ENCODE results near the gene KLK3. TPM values are rescaled to one million over a fixed set of nuclear protein-coding genes. Genes with fewer than 3 reads are reported as not detected.
A peak's percentile ranks its signal among the peaks of the same experiment; 100 is the strongest.

KLK3 gene
- total RNA-seq, 3 donors from 2014 or later: 0.32 to 45.2 TPM; not detected in 1

DNA sequence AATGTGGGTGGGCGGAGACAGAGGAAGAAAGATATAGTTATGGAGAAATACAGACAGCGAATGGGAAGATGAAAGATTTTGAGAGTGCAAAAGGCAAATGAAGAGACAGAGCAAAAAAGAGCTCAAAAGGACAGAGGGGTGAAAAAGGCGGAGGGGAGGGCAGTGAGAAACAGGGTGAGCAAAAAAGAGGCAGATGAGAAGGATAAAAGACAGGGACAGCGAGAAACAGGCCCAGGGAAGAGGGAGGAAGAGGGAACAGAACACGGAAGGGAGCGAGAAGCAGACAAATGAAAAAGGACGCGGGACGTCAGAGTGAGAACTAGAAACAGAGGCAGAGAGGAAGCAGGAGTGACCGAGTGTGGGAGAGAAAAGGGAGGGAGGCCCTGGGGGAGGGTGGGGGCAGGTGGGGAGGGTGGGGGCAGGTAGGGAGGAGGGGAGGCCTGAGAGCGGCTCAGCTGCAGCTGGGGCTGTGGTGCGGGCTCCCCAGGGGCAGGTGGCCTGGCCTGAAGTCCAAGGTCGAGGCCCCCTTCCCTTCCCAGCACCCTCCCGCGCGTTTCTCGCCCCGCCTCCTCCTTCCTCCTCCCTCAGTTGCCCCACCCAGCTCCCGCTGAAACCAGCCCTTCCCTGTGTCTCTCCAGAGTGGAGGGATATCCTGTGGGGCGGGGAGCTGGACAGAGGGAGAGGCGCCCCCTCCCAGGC is 34.0 kb upstream of the KLK3 start:
- no peaks in the 10 kb centered on the region for H3K4me1 ChIP-seq
- no peak for DNase-seq (ENCODE audit: low spot score in 2 of 2)
- H3K9me3 ChIP-seq: no peaks in the 10 kb centered on the region
- H3K27me3 ChIP-seq: peaks cover 0 to 66% of the 10 kb centered on the region in 2 donors
- no peaks in the 10 kb centered on the region for H3K36me3 ChIP-seq
- intact Hi-C loops (cut with DNase I; ENCODE audit: low total_unique reads): no loop called here
- peak overlapping the region in 1 of 2 donors; percentile 12 for H3K27ac ChIP-seq
- TF ChIP-seq POLR2AphosphoS5 (IDR thresholded peaks at IDR 0.05) (no peak), POLR2A (IDR thresholded peaks at IDR 0.05) (no peak)
- TF ChIP-seq, protein P1, sequence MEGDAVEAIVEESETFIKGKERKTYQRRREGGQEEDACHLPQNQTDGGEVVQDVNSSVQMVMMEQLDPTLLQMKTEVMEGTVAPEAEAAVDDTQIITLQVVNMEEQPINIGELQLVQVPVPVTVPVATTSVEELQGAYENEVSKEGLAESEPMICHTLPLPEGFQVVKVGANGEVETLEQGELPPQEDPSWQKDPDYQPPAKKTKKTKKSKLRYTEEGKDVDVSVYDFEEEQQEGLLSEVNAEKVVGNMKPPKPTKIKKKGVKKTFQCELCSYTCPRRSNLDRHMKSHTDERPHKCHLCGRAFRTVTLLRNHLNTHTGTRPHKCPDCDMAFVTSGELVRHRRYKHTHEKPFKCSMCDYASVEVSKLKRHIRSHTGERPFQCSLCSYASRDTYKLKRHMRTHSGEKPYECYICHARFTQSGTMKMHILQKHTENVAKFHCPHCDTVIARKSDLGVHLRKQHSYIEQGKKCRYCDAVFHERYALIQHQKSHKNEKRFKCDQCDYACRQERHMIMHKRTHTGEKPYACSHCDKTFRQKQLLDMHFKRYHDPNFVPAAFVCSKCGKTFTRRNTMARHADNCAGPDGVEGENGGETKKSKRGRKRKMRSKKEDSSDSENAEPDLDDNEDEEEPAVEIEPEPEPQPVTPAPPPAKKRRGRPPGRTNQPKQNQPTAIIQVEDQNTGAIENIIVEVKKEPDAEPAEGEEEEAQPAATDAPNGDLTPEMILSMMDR (IDR thresholded peaks at IDR 0.05): no peak
- H3K4me3 ChIP-seq: peak overlapping the region in 2 of 3 donors; percentile 34 to 59

DNA sequence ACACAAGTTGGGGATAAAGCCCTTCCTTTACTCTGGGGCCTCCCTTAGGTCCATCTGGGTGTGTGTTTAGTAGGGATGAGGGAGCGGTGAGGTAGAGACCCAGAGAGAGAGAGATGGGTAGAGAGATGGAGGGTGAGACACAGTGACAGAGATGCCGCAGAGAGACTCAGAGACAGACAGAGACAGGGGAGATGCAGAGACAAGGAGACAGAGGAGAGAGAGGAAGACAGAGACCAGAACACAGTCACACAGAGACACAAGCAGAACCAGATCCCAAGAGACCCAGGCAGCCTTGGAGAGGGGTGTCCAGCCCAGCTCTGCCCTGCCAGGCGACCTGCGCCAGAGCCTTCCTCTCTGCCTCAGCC is 33.5 kb upstream of the KLK3 start:
- TF ChIP-seq POLR2AphosphoS5 (IDR thresholded peaks at IDR 0.05) (no peak), POLR2A (IDR thresholded peaks at IDR 0.05) (no peak)
- TF ChIP-seq, protein P1 (IDR thresholded peaks at IDR 0.05): no peak
- no peaks in the 10 kb centered on the region for H3K9me3 ChIP-seq
- intact Hi-C loops (cut with DNase I; ENCODE audit: low total_unique reads): no loop called here
- no peak for DNase-seq (ENCODE audit: low spot score in 2 of 2)
- H3K4me3 ChIP-seq: peak overlapping the region in 2 of 3 donors; percentile 34 to 59
- H3K27ac ChIP-seq: peak overlapping the region in 1 of 2 donors; percentile 12
- no peaks in the 10 kb centered on the region for H3K36me3 ChIP-seq
- no peaks in the 10 kb centered on the region for H3K4me1 ChIP-seq
- peaks cover 0 to 66% of the 10 kb centered on the region in 2 donors for H3K27me3 ChIP-seq

DNA sequence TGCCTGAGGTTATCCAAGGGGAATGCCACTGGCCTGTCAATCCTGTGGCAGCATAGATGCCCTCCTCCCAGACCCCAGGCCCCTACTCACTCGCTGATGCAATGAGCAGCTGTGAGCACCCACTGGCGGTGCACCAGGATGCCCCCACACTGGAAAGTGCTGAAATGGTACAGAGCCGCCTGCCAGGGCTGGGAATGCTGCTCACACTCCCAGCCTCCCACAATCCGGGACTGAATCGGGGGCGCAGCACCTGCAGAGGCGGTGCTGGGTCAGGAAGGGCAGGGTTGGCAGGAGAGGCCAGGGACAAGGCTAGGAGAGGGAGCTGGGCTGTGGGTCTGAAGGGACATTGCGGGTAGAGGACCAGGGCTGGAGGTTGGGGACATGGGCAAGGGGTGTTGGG is 33.1 kb upstream of the KLK3 start:
- Histone ChIP-seq H3K27me3 (peaks cover 0 to 70% of the 10 kb centered on the region in 2 donors), H3K4me1 (no peaks in the 10 kb centered on the region), H3K9me3 (no peaks in the 10 kb centered on the region), H3K27ac (no peak overlapping the region), H3K4me3 (no peak overlapping the region), H3K36me3 (no peaks in the 10 kb centered on the region)
- intact Hi-C loops (cut with DNase I; ENCODE audit: low total_unique reads): no loop called here
- no peak for TF ChIP-seq POLR2A (IDR thresholded peaks at IDR 0.05)
- TF ChIP-seq, protein P1 (IDR thresholded peaks at IDR 0.05): no peak
- no peak for TF ChIP-seq POLR2AphosphoS5 (IDR thresholded peaks at IDR 0.05)
- DNase-seq (ENCODE audit: low spot score in 2 of 2): no peak

DNA sequence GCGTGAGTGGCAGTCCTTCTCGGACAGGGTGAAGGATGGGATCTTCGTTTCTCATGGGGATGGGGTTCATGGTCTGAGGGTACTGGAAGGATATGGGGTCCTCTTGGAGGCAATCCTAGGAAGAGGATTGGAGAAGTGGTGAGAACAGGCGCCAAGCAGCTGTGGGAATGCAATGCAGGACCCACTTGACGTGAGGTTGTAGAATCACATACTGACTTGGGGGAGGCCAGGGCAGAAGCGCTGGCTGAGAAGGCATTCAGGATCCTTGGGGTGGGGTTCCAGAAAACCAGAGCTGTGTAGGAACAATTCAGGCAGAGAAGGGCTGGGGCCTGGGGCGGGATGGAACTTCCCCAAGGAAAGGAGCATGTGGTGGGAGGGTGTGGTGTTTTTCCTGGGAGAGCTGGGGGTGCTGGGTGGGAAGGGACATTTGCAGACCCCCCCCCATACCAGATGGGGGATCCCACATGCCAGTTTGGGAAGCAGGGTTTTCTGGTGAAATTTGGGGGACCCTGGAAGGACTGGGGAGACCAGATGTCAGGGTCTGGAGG is 32.0 kb upstream of the KLK3 start:
- no peak for TF ChIP-seq POLR2A (IDR thresholded peaks at IDR 0.05)
- TF ChIP-seq POLR2AphosphoS5 (IDR thresholded peaks at IDR 0.05): no peak
- TF ChIP-seq, protein P1 (IDR thresholded peaks at IDR 0.05): no peak
- Histone ChIP-seq H3K27ac (no peak overlapping the region), H3K36me3 (no peaks in the 10 kb centered on the region), H3K27me3 (peaks cover 0 to 69% of the 10 kb centered on the region in 2 donors), H3K4me3 (no peak overlapping the region), H3K9me3 (no peaks in the 10 kb centered on the region), H3K4me1 (no peaks in the 10 kb centered on the region)
- intact Hi-C loops (cut with DNase I; ENCODE audit: low total_unique reads): no loop called here
- no peak for DNase-seq (ENCODE audit: low spot score in 2 of 2)

DNA sequence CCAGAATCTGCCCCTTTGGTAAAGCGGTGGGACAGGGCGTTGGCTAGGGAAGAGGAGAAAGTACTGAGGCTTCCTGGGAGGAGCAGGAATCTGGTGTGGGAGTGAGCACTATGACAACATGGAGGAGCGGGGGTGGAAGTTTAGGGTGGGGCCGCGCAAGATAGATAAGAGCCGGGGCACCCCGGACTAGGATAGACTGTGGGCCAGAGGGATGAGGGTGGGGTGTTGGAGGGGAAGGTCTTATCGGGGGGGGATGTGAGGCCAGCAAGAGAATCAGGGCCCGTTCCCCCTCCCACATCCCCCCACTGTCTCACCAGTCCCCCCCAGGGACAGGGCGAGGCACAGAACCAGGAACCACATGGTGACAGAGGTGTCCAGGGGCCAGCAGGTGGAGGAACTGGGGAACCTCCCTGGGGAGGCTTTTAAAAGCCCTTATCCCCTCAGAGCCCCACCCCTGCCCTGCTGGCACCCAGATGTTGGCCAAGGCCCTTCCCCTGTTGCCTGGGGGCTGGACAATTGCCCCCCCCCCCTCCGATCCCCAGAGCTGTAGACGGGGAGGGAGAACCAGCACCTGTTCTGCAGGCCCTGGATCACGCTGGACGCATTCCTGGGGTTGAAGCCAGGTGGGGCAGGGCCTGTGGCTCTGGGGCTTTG is 31.2 kb upstream of the KLK3 start, which contains the start of gene KLK1:
Gene KLK1, minus strand, starts transcription at position 399 of the 654 bp plus-strand sequence. Its CDS starts 39 bp downstream, at position 360.
- no peak for DNase-seq (ENCODE audit: low spot score in 2 of 2)

More for the DNA sequence above, 31.2 kb upstream of the KLK3 start, which contains the start of gene KLK1:
- H3K27me3 ChIP-seq: peaks cover 0 to 63% of the 10 kb centered on the region in 2 donors
- no peak within 1 kb of the TSS for H3K4me3 ChIP-seq
- no peak within 1 kb of the TSS for H3K27ac ChIP-seq
- no peaks in the 10 kb centered on the region for H3K4me1 ChIP-seq
- TF ChIP-seq, protein P1 (IDR thresholded peaks at IDR 0.05): no peak
- TF ChIP-seq POLR2AphosphoS5 (IDR thresholded peaks at IDR 0.05) (no peak), POLR2A (IDR thresholded peaks at IDR 0.05) (no peak)
- no peaks in the 10 kb centered on the region for H3K9me3 ChIP-seq
- intact Hi-C loops (cut with DNase I; ENCODE audit: low total_unique reads): no loop called here
- H3K36me3 ChIP-seq: no peaks in the 10 kb centered on the region
